ENCODE results near the gene LZIC. TPM values are rescaled to one million over a fixed set of nuclear protein-coding genes. Genes with fewer than 3 reads are reported as not detected.

LZIC gene
- total and polyA plus RNA-seq, 2 donors (not counting 1 experiment from before 2014, with no cell fraction given), result 26.9 to 33.5 TPM

DNA sequence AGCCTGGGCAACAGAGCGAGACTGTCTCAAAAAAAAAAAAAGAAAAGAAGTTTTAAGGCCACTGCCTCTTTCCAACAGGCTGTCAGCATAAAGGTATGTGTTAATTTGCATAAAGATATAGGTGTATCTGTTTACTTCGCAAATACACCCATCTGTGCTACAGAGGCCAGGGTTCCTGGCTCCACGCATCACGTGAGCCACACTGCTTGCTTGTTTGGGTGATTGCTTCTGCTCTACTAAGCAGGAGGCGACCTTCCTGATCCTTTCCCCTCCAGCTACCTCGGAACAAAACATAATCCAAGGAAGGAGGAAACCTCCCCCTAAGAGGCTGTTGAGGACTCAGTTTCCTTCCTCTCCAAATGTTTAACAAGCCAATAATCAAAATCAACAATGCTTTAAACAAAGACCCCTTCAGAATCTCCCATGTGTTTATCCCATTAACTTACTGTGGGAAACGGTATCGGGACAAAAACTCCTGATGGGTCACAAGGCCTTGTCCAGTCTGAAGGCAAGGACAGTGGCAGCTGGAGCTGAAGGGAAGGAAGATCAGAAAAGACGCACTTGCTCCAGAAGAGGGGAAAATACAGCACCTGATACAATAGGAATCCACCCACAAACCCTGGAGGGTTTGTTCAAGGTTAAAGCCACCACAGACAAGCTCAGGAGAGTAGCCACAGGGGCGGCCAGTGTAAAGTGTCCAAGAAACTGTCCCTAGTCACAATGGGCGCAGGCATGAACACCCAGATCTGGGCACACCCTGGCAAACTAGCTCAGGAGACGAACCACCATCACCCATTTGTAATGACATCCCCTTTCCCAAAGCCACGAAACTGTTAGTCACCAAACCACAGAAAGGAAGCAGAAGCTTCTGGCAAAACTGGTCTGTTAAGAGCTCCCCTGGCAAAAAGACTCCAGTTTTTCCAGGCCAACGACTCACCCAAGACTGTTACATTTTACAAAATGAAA lies 50.3 kb downstream of the LZIC start:
- no peaks in the 10 kb centered on the region for H4K20me1 ChIP-seq (ENCODE audit: control insufficient read depth, extremely low read depth, insufficient read depth, low read length)
- no peaks in the 10 kb centered on the region for H3K36me3 ChIP-seq (ENCODE audit: control insufficient read depth, insufficient read depth, low read length)
- peak overlapping the region in 1 of 4 experiments; percentile 15 for H3K4me3 ChIP-seq (replicated peaks in 1 of 4; ENCODE audit: control extremely low read depth in 1 of 4, insufficient read depth in 1 of 4, low read depth in 3 of 4, low read length in 4 of 4)
- H3K27me3 ChIP-seq (ENCODE audit: control insufficient read depth, insufficient read depth, low read length), result no peaks in the 10 kb centered on the region
- H3K79me2 ChIP-seq (ENCODE audit: control insufficient read depth, insufficient read depth, low read length), result no peaks in the 10 kb centered on the region
- H2AFZ ChIP-seq (ENCODE audit: low read length), result no peak overlapping the region
- no peak overlapping the region for H3K9ac ChIP-seq (ENCODE audit: insufficient read depth, low read length)
- H3K27ac ChIP-seq (ENCODE audit: insufficient read depth, low read length), result peak overlapping the region; percentile 48
- peak overlapping the region; percentile 69 for H3K4me2 ChIP-seq (ENCODE audit: extremely low read depth, insufficient read depth, low read length)
- H3K4me1 ChIP-seq (ENCODE audit: control insufficient read depth, extremely low read depth, insufficient read depth, low read length), result peaks cover 35% of the 10 kb centered on the region
- H3K9me3 ChIP-seq (ENCODE audit: control insufficient read depth, insufficient read depth, low read depth, low read length), result no peaks in the 10 kb centered on the region
- DNase-seq (ENCODE audit: low read depth in 2 of 2), result peak; percentile 69 to 91
- no peak for TF ChIP-seq EZH2 (IDR thresholded peaks at IDR 0.05; ENCODE audit: low read length, missing control alignments)
- TF ChIP-seq, protein P1, sequence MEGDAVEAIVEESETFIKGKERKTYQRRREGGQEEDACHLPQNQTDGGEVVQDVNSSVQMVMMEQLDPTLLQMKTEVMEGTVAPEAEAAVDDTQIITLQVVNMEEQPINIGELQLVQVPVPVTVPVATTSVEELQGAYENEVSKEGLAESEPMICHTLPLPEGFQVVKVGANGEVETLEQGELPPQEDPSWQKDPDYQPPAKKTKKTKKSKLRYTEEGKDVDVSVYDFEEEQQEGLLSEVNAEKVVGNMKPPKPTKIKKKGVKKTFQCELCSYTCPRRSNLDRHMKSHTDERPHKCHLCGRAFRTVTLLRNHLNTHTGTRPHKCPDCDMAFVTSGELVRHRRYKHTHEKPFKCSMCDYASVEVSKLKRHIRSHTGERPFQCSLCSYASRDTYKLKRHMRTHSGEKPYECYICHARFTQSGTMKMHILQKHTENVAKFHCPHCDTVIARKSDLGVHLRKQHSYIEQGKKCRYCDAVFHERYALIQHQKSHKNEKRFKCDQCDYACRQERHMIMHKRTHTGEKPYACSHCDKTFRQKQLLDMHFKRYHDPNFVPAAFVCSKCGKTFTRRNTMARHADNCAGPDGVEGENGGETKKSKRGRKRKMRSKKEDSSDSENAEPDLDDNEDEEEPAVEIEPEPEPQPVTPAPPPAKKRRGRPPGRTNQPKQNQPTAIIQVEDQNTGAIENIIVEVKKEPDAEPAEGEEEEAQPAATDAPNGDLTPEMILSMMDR (conservative IDR thresholded peaks at IDR 0.05 in 1 of 2, IDR thresholded peaks at IDR 0.05 in 1 of 2; ENCODE audit: low read depth in 1 of 2, low read length in 2 of 2), result no peak

DNA sequence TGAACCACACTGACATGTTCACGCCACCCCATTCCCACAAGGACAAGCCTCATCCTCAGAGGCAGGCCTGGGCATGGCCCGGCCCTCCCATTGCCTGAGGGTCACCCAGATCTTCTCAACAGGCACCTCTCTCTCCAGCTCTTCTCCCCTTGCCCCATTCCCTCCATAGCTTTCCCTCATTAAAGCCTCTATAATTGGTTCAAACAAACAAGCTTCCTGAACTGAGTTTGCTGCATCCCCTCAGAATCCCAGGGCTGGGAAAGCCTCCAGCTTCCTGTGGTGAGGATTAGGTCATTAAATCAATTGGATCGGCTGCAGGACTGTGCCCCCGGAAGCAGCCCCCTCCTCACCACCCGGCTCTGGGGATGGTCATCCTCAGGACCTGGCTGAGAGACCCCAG lies 52.0 kb downstream of the LZIC start:
- DNase-seq (ENCODE audit: low read depth in 2 of 2), result peak in 1 of 2 donors; percentile 60
- H2AFZ ChIP-seq (ENCODE audit: low read length), result no peak overlapping the region
- peak overlapping the region; percentile 1 for H3K4me2 ChIP-seq (ENCODE audit: extremely low read depth, insufficient read depth, low read length)
- H3K4me3 ChIP-seq (replicated peaks in 1 of 4; ENCODE audit: control extremely low read depth in 1 of 4, insufficient read depth in 1 of 4, low read depth in 3 of 4, low read length in 4 of 4), result no peak overlapping the region
- H4K20me1 ChIP-seq (ENCODE audit: control insufficient read depth, extremely low read depth, insufficient read depth, low read length), result no peaks in the 10 kb centered on the region
- no peaks in the 10 kb centered on the region for H3K79me2 ChIP-seq (ENCODE audit: control insufficient read depth, insufficient read depth, low read length)
- H3K27me3 ChIP-seq (ENCODE audit: control insufficient read depth, insufficient read depth, low read length), result no peaks in the 10 kb centered on the region
- peak overlapping the region; percentile 51 for H3K27ac ChIP-seq (ENCODE audit: insufficient read depth, low read length)
- H3K36me3 ChIP-seq (ENCODE audit: control insufficient read depth, insufficient read depth, low read length), result no peaks in the 10 kb centered on the region
- H3K9me3 ChIP-seq (ENCODE audit: control insufficient read depth, insufficient read depth, low read depth, low read length), result no peaks in the 10 kb centered on the region
- H3K9ac ChIP-seq (ENCODE audit: insufficient read depth, low read length), result no peak overlapping the region
- peaks cover 35% of the 10 kb centered on the region for H3K4me1 ChIP-seq (ENCODE audit: control insufficient read depth, extremely low read depth, insufficient read depth, low read length)
- TF ChIP-seq, protein P1 (conservative IDR thresholded peaks at IDR 0.05 in 1 of 2, IDR thresholded peaks at IDR 0.05 in 1 of 2; ENCODE audit: low read depth in 1 of 2, low read length in 2 of 2), result no peak
- TF ChIP-seq EZH2 (IDR thresholded peaks at IDR 0.05; ENCODE audit: low read length, missing control alignments), result no peak

DNA sequence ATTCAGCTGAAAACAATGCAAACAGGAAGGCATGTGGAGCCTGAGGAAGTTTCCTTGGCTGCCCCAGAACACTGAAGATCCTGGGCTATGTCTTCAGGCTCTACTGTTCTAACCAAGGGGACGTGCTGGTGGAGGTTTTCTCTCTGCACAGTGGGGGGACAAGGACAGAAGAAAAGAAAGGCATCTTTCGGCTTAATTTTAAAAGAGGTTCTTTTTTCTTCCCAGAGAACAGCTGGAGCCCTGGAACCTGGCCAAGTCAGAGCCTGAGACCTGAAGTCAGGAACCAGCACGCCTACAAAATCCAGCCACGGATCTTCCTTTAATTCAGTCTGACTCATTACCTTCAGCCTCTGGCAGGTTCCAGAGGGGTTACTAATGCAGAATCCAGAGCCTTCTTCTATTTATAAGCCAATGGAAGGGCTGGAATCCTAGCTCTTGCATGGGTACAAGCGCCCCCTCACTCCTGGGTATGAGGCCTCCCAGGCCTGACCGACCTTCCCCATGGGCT lies 52.9 kb downstream of the LZIC start:
- Histone ChIP-seq H3K79me2 (ENCODE audit: control insufficient read depth, insufficient read depth, low read length) (no peaks in the 10 kb centered on the region), H3K4me1 (ENCODE audit: control insufficient read depth, extremely low read depth, insufficient read depth, low read length) (peaks cover 35% of the 10 kb centered on the region), H3K27ac (ENCODE audit: insufficient read depth, low read length) (peak overlapping the region; percentile 51), H3K9ac (ENCODE audit: insufficient read depth, low read length) (no peak overlapping the region), H3K9me3 (ENCODE audit: control insufficient read depth, insufficient read depth, low read depth, low read length) (no peaks in the 10 kb centered on the region), H3K4me3 (replicated peaks in 1 of 4; ENCODE audit: control extremely low read depth in 1 of 4, insufficient read depth in 1 of 4, low read depth in 3 of 4, low read length in 4 of 4) (no peak overlapping the region), H3K27me3 (ENCODE audit: control insufficient read depth, insufficient read depth, low read length) (no peaks in the 10 kb centered on the region), H4K20me1 (ENCODE audit: control insufficient read depth, extremely low read depth, insufficient read depth, low read length) (no peaks in the 10 kb centered on the region), H2AFZ (ENCODE audit: low read length) (no peak overlapping the region), H3K4me2 (ENCODE audit: extremely low read depth, insufficient read depth, low read length) (peak overlapping the region; percentile 55), H3K36me3 (ENCODE audit: control insufficient read depth, insufficient read depth, low read length) (no peaks in the 10 kb centered on the region)
- DNase-seq (ENCODE audit: low read depth in 2 of 2), result peak; percentile 83 to 96
- TF ChIP-seq EZH2 (IDR thresholded peaks at IDR 0.05; ENCODE audit: low read length, missing control alignments), result no peak
- TF ChIP-seq, protein P1 (conservative IDR thresholded peaks at IDR 0.05 in 1 of 2, IDR thresholded peaks at IDR 0.05 in 1 of 2; ENCODE audit: low read depth in 1 of 2, low read length in 2 of 2), result no peak
